Neural progenitor cell (in vitro differentiated cells): ENCODE results near the gene PSMC3IP.

Experiments used
- EZH2 ChIP-seq: fragments of 200-600 bp; sonication (generic); IDR thresholded peaks from 2 replicates; pipeline ENCODE4 v1.6.1; 2017; ENCODE audit warnings: antibody characterized with exemption, mild to moderate bottlenecking, moderate library complexity
- EZH2phosphoT487 ChIP-seq: fragments of 200-600 bp; sonication (generic); IDR thresholded peaks from 2 replicates; pipeline ENCODE4 v1.6.1; 2017; ENCODE audit warnings: antibody characterized with exemption
- TF ChIP-seq, protein P1 (sequence below): fragments of 200-600 bp; sonication (generic); IDR thresholded peaks from 2 replicates; pipeline ENCODE4 v1.5.1; 2017; ENCODE audit warnings: antibody characterized with exemption, mild to moderate bottlenecking

DNA sequence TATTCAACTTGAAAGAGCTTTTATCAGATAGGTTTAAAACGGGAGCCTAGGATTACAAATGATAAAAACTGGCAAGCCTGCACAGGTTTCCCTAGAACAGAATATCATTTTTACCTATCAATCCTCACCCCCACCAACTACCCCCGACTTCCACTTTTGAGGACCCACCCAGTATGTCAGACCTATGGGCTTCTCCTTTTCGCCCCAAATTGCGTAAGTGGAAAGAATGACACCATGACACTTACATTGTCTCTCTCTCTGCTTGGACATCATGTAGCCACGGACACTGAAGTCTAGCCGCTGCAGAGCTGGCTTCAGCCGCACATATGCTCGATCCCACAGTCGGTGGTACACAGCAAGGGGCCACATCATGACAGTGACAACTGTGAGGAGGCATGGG, 7.4 kb upstream of the PSMC3IP start:
- no peak for TF ChIP-seq EZH2
- TF ChIP-seq, protein P1, sequence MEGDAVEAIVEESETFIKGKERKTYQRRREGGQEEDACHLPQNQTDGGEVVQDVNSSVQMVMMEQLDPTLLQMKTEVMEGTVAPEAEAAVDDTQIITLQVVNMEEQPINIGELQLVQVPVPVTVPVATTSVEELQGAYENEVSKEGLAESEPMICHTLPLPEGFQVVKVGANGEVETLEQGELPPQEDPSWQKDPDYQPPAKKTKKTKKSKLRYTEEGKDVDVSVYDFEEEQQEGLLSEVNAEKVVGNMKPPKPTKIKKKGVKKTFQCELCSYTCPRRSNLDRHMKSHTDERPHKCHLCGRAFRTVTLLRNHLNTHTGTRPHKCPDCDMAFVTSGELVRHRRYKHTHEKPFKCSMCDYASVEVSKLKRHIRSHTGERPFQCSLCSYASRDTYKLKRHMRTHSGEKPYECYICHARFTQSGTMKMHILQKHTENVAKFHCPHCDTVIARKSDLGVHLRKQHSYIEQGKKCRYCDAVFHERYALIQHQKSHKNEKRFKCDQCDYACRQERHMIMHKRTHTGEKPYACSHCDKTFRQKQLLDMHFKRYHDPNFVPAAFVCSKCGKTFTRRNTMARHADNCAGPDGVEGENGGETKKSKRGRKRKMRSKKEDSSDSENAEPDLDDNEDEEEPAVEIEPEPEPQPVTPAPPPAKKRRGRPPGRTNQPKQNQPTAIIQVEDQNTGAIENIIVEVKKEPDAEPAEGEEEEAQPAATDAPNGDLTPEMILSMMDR = no peak
- TF ChIP-seq EZH2phosphoT487 = no peak
